Endometrial microvascular endothelial cells (primary cell): Measurements from ENCODE around the gene MAP3K5. TPM values are rescaled to one million over a fixed set of nuclear protein-coding genes. Genes with fewer than 3 reads are reported as not detected.
"Not testable (repeated sequence)": the region's sequence is repeated elsewhere in the genome, so short reads cannot be mapped to it uniquely, and the experiment has no call there.

ENCODE experiments used
- in situ Hi-C: cut with HindIII; loops from 2 replicates; pipeline ENCODE4 v1.10.0; 2017; ENCODE audit warnings: low sequenced_read_pairs, low pct_unique_long_range_greater_than_20kb; ENCODE audit errors: inconsistent ontology term
- total RNA-seq: library from RNA; depleted of rRNA; stranded (reverse); fragments of >200 nt; gene quantifications from one replicate; pipeline ENCODE4 v1.2.3, GENCODE V29; 2015; ENCODE audit errors: inconsistent ontology term

Gene MAP3K5
- total RNA-seq, 1 donor from 2014 or later: 9.3 TPM

DNA sequence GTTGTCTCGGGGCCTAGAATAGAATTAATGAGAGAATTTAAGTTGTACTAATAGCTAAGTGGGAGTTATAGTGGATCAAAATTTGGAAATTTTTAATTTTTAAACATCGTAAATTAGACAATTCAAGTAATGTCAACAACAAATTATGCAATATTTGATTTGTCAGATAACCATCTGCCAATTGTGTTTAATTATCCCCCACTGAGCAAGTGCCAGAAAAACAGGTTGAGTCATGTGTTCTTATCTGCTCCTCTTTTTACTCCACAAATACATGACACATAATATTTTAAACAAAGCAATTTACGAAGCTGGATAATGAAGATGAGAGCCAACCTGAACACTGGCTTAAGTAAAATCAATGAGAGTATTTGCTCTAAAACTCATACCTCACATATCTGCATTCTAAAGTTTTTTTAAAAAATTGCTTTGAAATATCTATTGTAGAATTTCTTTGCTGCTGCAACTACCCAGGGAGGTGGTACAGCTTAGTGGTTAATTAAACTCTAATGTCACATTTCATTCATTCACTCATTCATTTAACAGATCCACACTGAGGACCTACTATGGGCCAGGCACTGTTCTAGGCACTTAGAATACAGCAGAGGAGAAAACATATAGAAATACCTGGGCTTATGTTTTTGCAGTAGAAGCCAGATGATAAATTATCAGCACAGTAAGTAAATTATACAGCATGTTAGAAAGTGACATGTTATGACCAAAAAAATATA lies 184.9 kb downstream of the MAP3K5 start:
- in situ Hi-C loops: no loop called here

DNA sequence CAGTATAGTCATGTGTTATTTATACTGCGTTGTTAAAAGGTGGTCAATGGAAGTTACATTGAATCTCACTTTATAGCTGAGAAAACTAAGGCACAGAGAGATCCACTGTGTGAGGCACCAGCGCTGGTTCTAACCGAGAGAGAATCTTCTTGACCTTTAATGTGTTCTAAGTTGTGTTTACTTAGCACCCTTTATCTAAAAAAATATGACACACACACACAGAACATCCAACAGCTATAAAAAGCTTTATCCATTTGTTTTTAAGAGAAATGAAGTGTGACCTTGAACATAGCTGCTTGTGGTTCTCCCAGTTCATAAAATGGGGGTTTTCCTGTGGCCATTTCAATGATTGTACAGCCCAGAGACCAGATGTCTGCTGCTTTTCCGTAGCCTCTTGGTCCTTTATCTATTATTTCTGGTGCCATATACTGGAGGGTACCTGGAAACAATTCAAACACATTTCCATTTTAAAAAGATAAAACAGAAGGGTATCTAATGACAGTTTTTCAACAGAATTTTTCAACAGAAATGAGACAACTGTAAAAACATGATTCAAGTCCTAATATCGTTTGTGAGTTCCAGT lies 187.3 kb downstream of the MAP3K5 start:
- in situ Hi-C loops: no loop called here

DNA sequence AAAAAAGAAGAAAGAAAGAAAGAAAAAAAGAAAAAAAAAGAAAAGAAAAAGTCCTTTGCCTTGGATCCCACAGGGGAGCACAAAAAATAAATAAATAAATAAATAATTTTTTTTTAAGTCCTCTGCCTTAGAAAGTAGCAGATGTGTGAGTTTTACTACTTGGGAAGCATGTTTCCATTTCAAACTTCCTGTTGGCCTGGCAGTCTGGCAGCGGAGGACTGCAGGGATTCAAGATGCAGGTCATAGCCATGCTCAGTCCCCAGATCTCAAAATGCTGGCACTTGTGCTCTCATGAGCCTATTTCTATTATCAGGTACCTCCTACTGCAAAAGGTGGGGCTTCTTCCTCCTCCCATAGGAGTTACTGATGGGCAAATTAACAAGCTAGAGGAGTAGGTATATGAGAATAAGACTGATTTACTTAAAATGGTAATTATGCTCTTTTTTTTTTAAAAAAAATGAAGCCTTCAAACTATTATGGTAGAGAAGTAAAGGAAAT lies 187.9 kb downstream of the MAP3K5 start:
- in situ Hi-C loops: no loop called here

DNA sequence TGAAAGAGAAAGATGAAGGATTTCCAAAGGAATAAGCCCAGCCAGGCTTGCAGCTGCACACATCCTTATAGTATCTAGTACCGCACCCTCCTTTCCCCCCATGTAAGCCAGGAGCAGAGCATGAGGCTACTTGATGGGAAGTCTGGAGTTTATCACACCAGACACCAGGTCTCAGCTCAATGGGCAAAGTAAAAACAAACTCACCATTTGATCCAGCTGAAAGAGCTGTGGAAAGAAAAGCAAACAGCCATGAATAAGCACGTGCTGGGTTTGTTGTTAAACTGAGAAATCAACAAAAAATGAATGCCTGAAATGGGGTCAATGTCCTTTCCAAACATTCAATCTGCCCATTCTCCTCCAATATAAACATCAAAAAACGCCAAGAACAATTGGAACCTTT lies 191.5 kb downstream of the MAP3K5 start:
- in situ Hi-C loops: no loop called here

DNA sequence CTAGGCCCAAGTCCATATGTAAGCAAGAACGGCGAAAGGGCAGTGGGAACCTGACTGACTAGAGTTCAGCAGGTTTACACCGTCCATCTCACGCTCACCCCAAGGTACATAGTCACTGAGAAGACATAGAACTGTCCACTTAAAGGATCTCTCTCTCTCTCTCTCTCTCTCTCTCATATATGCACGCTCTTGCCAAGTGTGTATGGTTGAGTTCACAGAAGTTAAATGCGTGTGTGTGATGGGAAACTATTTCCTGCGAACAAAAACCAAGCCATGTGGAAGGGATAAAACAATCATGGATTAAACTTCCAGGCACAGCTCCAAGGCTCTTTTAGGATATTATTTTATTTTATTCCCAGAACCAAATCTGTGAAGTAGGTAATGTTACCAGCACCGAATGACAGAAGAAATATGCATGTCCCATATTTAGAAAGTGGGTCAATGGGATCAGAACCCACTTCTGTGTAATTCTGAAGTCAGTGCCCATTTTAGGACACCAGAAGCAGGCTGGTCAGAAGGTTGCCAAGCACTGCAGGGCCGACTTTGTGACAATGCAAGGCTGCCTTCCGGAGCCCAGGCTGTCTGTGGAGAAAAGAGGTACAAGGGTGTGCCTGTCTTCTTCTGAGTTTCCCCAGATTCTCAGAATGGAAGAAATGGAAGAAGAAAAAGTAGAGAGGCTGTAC lies 192.8 kb downstream of the MAP3K5 start:
- in situ Hi-C loops: no loop called here

DNA sequence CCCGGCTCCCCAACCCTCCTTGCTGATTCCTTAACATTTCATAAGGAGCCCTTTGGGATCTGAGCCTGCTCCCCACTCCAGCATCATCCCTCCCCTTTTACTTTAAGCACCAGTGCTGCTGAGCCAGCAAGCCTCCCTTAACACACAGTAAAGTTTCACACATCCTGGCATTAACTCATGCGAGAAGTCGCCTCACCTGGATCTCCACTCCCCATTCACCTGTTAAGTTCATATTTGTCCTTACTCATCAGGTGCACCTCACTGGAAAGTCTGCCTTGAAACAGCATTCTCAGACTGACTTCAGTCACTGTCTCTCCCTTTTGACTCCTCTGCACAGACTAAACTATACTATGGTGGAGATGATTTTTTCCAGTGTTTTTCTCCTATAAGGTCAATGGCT lies 194.2 kb downstream of the MAP3K5 start:
- in situ Hi-C loops: no loop called here

DNA sequence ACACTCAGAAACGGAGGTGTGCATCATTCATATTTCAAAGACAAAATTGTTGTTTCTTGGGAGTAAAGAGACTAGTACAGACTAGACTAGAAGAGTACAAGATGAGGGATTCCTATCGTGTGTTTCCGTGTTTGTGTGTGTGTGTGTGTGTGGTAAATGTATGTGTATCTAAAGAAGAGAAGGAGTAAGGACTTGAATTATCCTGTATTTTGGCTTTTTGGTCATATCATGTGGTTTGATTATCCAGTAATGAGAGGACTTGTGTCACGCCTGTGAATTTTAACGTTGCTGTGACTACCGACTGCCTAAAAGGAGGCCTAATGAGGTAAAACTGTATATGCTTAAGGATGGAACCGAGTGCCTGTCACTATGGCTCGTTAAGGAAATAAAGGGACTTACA lies 197.6 kb downstream of the MAP3K5 start:
- in situ Hi-C loops: no loop called here

DNA sequence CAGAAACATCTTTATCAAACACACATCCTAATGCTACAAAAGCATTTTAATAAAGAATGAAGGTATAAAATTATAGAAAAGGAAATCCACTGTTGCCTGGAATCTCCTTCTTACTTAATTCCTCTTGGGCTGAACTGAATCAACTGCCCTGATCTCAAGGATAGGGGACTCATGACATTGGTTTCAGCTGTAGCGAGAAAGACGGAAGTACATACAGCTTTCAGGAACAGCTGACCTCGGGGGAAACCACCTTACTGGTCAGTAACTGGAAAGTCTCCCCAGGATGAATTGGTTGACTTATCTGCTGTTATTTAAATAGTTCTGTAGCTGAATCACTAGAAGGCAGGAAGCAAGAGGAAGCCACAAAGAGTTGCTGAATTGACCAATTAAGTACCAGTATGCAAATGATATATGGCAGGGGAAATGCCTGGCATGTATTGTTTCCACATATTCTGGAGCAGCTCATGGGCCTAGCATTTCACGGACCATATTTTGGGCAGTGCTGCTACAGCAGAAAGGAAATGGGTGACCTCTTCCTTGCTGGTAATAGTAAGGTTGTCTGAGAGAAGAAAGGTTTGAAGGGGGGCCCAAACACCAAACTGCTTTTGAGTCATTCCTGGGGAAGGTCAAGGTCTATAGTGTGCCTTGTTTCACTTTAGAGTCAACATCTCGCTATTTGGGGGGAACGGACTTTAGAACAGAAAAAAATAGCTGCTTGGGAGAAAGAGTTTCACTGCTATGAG lies 198.4 kb downstream of the MAP3K5 start:
- in situ Hi-C loops: no loop called here

DNA sequence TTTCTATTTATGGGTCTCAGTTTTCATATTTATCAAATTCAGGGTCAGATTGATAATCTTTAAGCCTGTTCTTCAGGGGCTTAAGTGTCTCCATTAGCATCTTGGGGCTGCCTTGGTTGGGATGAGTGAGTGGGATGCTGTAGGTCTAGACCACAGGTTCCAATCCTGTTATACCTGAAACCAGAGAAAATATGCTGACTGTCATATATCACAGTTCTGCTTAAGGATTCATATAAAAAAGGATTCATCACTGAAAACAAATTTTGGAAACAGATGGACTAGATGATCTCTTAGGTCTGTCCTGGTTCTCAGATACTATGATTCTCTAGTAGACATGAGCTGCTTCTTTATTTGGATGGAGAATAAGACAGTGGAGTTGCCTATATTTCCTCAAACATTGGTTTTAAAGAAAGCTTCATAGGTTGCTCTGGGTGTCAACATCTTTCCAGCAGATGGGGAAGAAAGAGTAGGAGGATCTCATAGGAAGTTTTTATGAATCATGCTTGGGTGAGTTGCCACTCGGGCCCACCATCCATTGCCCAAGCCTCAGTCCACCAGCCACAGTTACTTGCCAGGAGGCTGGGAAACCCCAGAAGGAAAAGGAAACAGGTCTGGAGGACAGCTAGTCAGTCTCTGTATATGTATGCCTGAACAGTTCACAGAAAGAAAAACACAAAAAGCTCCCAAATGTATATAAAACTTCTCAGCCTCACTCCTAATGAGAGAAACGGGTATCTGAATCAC lies 199.2 kb downstream of the MAP3K5 start:
- in situ Hi-C loops: no loop called here

DNA sequence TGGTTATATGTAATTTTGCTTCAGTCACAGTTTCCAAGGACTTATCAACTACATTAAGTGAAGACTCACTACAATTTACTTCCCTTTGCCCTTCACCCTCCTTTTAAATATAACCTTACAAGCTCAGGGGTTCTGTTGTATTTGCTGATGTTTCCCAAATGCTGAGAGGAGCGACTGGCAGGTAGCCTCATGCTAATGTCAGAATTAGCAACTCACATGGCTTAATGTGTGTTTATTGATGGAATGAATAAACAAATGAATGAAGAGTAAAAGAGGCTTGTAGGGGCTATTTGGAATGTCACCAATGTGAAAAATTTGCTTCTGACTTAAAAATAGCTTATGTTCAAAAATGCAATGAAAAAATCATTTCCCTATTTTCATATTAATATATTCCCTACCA lies 200.7 kb downstream of the MAP3K5 start:
- in situ Hi-C loops: no loop called here

DNA sequence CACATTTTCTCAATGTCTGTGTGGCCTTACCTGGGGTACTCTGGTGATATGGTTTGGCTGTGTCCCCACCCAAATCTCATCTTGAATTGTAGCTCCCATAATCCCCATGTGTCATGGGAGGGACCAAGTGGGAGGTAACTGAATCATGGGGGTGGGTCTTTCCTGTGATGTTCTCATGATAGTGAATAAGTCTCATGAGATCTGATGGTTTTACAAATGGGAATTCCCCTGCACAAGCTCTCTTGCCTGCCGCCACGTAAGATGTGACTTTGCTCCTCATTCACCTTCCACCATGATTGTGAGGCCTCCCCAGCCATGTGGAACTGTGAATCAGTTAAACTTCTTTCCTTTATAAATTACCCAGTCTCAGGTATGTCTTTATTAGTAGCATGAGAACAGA lies 201.4 kb downstream of the MAP3K5 start:
- in situ Hi-C loops: not testable (repeated sequence)

DNA sequence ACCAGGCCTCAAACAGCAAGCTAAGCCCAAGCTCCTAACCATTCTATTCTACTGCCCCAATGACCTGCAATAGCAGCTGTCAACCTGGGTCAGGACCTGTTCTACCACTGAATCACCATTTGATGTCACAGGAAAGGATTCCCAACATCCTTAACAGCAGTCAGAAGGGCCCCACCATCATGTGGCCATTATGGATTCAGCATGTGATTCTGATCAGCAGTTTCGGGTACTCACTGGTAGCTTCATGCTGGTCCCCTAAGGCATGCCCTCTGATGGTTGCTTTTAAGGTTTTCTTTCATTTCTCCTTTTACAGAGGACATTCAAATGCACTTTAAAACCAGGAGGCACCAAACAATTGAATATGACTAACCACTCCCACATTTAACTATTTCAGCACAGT lies 204.8 kb downstream of the MAP3K5 start:
- in situ Hi-C loops: no loop called here

DNA sequence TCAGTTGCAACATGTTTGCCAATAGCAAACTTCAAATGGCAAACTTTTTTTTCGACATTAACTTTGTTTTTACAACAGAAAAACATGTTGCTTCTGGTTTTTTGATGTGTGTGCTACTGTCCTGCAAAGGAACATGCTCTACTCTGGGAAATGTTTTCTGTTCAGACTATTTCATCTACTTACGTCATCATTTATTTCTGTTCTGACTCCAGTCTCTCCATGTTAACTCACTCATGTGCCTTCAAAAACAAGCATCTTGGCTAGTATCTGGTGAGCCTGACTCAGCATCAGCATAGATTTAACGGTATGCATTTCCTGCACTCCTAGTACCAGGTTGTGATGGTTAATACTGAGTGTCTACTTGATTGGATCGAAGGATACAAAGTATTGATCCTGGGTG lies 206.0 kb downstream of the MAP3K5 start:
- in situ Hi-C loops: no loop called here

DNA sequence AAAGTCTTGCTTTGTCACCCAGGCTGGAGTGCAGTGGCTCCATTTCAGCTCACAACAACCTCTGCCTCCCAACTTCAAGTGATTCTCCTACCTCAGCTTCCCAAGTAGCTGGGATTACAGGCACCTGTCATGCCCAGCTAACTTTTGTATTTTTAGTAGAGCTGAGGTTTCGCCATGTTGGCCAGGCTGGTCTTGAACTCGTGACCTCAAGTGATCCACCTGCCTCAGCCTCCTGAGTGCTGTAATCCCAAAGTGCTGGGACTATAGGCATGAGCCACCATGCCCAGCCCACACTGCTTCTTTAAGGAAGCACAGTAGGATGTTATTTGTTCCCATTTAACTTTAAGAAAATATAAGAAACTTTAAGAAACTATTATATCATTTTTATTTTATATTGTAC lies 206.8 kb downstream of the MAP3K5 start:
- in situ Hi-C loops: not testable (repeated sequence)

DNA sequence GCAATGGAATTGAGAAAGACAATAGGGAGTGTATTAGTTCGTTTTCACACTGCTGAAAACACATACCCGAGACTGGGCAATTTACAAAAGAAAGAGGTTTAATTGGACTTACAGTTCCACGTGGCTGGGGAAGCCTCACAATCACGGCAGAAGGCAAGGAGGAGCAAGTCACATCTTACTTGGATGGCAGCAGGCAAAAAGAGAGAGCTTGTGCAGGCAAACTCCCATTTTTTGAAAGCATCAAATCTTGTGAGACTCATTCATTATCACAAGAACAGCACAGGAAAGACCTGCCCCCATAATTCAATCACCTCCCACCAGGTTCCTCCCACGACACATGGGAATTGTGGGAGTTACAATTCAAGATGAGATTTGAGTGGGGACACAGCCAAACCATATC lies 208.0 kb downstream of the MAP3K5 start:
- in situ Hi-C loops: not testable (repeated sequence)

DNA sequence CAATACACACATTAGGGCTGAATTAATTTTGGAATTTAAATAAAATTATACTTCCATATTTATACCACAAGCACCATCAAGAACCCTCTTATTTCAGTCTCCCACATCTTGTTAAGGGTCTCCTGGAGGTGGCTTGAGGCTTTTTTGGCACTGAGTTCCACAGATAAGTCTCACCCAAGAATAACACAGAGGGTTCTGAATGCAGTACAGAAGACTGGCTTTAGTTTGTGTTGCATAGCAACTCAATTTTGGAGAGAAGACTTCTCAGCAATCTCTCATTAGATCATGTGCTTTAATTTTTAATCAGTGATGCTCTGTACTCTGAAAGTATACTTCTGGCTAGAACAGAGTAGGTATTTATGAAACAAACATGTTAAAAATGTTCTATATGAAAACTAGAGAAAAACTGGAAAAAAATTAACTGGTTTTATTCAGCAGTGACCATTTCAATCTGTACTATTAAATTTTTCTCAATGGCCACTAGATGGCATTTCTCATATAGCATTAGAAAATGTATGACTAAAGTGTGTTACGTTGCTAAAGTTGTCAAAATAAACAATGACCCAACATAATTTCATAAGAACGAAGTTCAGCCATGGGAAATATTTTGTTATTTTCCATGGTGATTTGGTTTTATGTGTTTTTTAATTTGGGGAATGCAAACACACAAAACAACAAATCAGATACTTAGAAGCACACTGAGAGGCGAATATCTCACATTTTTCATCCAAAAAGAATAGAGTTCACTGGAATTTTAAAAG lies 209.4 kb downstream of the MAP3K5 start:
- in situ Hi-C loops: no loop called here

DNA sequence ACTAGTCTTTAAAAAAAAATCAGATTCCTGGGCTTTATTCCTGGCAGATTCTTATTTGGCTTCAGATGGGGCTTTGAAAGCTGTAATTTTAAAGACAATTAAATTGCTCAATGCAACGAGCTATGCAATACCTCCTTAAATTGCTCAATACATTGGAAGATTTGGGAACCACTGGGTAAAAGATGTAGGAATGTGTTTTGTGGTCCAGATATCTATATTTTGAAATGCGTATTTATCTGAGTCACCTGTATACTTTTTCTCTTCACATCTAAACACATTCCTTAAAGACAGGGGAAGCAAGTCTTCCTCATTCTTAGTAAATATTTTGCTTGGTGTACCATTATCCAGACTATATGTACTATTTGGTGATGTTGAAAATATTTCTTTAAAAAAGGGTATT lies 212.5 kb downstream of the MAP3K5 start:
- in situ Hi-C loops: no loop called here

DNA sequence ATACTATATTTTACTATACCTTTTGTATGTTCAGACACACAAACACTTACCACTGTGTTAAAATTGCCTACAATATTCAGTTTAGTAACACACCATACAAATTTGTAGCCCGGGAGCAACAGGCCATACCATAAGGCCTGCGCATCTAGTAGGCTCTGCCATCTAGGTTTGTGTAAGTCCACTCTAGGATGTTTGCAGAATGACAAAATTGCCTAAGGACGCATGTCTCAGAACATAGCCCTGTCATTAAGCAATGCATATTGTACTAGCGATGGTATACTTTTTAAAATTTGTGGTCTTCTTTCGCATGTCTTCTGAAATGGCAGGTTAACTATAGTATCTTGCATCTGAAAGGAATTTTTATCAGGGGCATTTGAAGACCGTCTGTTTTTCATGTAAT lies 215.5 kb downstream of the MAP3K5 start:
- in situ Hi-C loops: no loop called here
